ENCODE results near the gene NPAS4.

DNA sequence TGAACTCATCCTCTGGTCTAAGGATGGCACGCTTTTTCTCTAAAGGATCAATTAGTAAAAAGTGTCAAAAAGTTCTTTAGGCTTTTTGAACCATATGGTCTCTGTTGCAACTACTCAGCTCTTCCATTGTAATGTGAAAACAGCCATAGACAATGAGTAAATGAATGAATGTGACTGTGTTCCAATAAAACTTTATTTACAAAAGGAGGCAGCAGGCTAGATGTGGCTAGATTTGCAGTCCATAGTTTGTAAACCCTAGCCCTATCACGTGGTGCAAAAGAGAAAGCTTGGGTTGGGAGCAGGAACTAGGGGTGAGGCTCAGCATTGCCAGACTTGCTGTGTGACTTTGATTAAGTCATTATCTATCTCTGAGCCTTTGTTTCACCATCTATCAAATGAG, 5.4 kb upstream of the NPAS4 start:
- TF ChIP-seq EZH2phosphoT487 (IDR thresholded peaks at IDR 0.05; ENCODE audit: borderline replicate concordance) = no peak
- TF ChIP-seq, protein P1, sequence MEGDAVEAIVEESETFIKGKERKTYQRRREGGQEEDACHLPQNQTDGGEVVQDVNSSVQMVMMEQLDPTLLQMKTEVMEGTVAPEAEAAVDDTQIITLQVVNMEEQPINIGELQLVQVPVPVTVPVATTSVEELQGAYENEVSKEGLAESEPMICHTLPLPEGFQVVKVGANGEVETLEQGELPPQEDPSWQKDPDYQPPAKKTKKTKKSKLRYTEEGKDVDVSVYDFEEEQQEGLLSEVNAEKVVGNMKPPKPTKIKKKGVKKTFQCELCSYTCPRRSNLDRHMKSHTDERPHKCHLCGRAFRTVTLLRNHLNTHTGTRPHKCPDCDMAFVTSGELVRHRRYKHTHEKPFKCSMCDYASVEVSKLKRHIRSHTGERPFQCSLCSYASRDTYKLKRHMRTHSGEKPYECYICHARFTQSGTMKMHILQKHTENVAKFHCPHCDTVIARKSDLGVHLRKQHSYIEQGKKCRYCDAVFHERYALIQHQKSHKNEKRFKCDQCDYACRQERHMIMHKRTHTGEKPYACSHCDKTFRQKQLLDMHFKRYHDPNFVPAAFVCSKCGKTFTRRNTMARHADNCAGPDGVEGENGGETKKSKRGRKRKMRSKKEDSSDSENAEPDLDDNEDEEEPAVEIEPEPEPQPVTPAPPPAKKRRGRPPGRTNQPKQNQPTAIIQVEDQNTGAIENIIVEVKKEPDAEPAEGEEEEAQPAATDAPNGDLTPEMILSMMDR (conservative IDR thresholded peaks at IDR 0.05; ENCODE audit: low read length) = no peak
